K562 (cell line): ENCODE measurements around the gene FADS1. TPM values are rescaled to one million over a fixed set of nuclear protein-coding genes. Genes with fewer than 3 reads are reported as not detected.
A peak's percentile ranks its signal among the peaks of the same experiment; 100 is the strongest.

Experiments used
- ARID2 ChIP-seq: fragments of 450-650 bp; IDR thresholded peaks from 2 replicates; pipeline ENCODE4 v1.6.1; 2017; ENCODE audit warnings: antibody characterized with exemption, mild to moderate bottlenecking
- BCOR ChIP-seq: fragments of 450-650 bp; IDR thresholded peaks from 2 replicates; pipeline ENCODE4 v1.6.1; 2016
- BRD4 ChIP-seq: fragments of 200-600 bp; sonication (generic); IDR thresholded peaks from 2 replicates; pipeline ENCODE4 v1.6.1; 2017; ENCODE audit warnings: inconsistent platforms
- BRD9 ChIP-seq: fragments of 450-650 bp; IDR thresholded peaks from 2 replicates; pipeline ENCODE4 v1.6.1; 2018; ENCODE audit warnings: low read depth; ENCODE audit not compliant: partially characterized antibody
- CBX1 ChIP-seq: sonication (generic); IDR thresholded peaks from 2 replicates; pipeline ENCODE4 v1.6.1; 2016; ENCODE audit warnings: antibody characterized with exemption, low read depth, mild to moderate bottlenecking
- DACH1 ChIP-seq: fragments of 450-650 bp; IDR thresholded peaks from 2 replicates; pipeline ENCODE4 v1.6.1; 2018; ENCODE audit not compliant: partially characterized antibody
- DIDO1 ChIP-seq: fragments of 450-650 bp; IDR thresholded peaks from 2 replicates; pipeline ENCODE4 v1.6.1; 2016; ENCODE audit warnings: low read depth, missing biosample characterization, missing genetic modification characterization
- DMBX1 ChIP-seq: fragments of 250-450 bp; sonication (Bioruptor Pico); IDR thresholded peaks from 2 replicates; pipeline ENCODE4 v1.8.0; 2022; ENCODE audit warnings: inconsistent platforms, mild to moderate bottlenecking, moderate library complexity, borderline replicate concordance
- FOS ChIP-seq: IDR thresholded peaks from 3 replicates; pipeline ENCODE4 v1.6.1; 2011; ENCODE audit not compliant: insufficient read length; ENCODE audit errors: extremely low read depth
- MAFG ChIP-seq: fragments of 450-650 bp; conservative IDR thresholded peaks from 2 replicates; pipeline ENCODE4 v1.6.1; 2016; ENCODE audit warnings: missing genetic modification characterization, missing compliant biosample characterization
- NCOA2 ChIP-seq, 2 experiments: fragments of 450-650 bp; IDR thresholded peaks; 2 replicates each; pipeline ENCODE4 v1.6.1; 2018; ENCODE audit warnings: mild to moderate bottlenecking in 2 of 2, moderate library complexity in 1 of 2; ENCODE audit not compliant: partially characterized antibody in 2 of 2
- PHF21A ChIP-seq: fragments of 450-650 bp; IDR thresholded peaks from 2 replicates; pipeline ENCODE4 v1.6.1; 2017; ENCODE audit warnings: low read depth, borderline replicate concordance
- RB1 ChIP-seq: fragments of 450-650 bp; IDR thresholded peaks from 2 replicates; pipeline ENCODE4 v1.6.1; 2017; ENCODE audit warnings: low read depth, mild to moderate bottlenecking
- SMC3 ChIP-seq: conservative IDR thresholded peaks from 2 replicates; pipeline ENCODE4 v1.6.1; 2011; ENCODE audit warnings: low read depth, low read length, improper control_type of control experiment; ENCODE audit not compliant: insufficient read depth
- SRSF3 ChIP-seq: fragments of 200-400 bp; formaldehyde crosslinking; IDR thresholded peaks from 2 replicates; pipeline ENCODE4 v1.6.1; 2016; ENCODE audit warnings: mild to moderate bottlenecking, low read length, moderate library complexity; ENCODE audit not compliant: insufficient read depth
- TGIF2 ChIP-seq: sonication (generic); formaldehyde crosslinking; IDR thresholded peaks from 2 replicates; pipeline ENCODE4 v1.8.1; 2022; ENCODE audit warnings: mild to moderate bottlenecking, missing genetic modification reagents, moderate library complexity
- ZBTB7A ChIP-seq: IDR thresholded peaks from 2 replicates; pipeline ENCODE4 v1.6.1; 2011; ENCODE audit warnings: low read depth, mild to moderate bottlenecking, low read length, moderate library complexity, borderline replicate concordance; ENCODE audit not compliant: control insufficient read depth
- ZFP1 ChIP-seq: fragments of 450-650 bp; formaldehyde crosslinking; IDR thresholded peaks from 2 replicates; pipeline ENCODE4 v1.4.0; 2020; ENCODE audit warnings: mild to moderate bottlenecking, mixed read lengths
- ZFP36 ChIP-seq: fragments of 150-350 bp; IDR thresholded peaks from 2 replicates; pipeline ENCODE4 v1.6.1; 2018; ENCODE audit warnings: low read length, low read depth; ENCODE audit not compliant: partially characterized antibody
- ZNF146 ChIP-seq: IDR thresholded peaks from one replicate; pipeline ENCODE4 v1.6.1; 2018; ENCODE audit warnings: missing compliant biosample characterization; ENCODE audit not compliant: unreplicated experiment
- ZNF3 ChIP-seq: fragments of 250-450 bp; sonication (Bioruptor Pico); IDR thresholded peaks from 2 replicates; pipeline ENCODE4 v1.5.0; 2021; ENCODE audit warnings: mild to moderate bottlenecking, moderate library complexity
- ZNF57 ChIP-seq: fragments of 450-650 bp; formaldehyde crosslinking; IDR thresholded peaks from 2 replicates; pipeline ENCODE4 v1.4.0; 2020; ENCODE audit warnings: mild to moderate bottlenecking, moderate library complexity
- polyA plus RNA-seq, 8 experiments: library from polyadenylated mRNA; depleted of rRNA in 4 of 8; stranded (reverse) in 5 of 8; unstranded in 3 of 8; fragments of >200 nt; fragmentation: Nextera tagmentation in 2 of 8; fragmentation: Illumina TruSeq in 1 of 8; extraction: Ambion mirVana in 2 of 8; extraction: Trizol in 1 of 8; gene quantifications; 2 replicates each; pipeline versions ENCODE4 v1.2.1 to v1.2.3, GENCODE V29; 2011 to 2014; ENCODE audit warnings: inconsistent platforms in 1 of 8, missing spikeins in 1 of 8
- total RNA-seq, 7 experiments: library from RNA; depleted of rRNA in 6 of 7; stranded (reverse); fragments of >200 nt in 6 of 7; fragmentation: Illumina TruSeq in 2 of 7; extraction: Trizol in 2 of 7; gene quantifications; 2 replicates each; pipeline versions ENCODE4 v1.2.1 to v1.2.3, GENCODE V29; 2011 to 2021; ENCODE audit warnings: low replicate concordance in 1 of 7
- TF ChIP-seq, protein P1 (sequence below), 2 experiments: IDR thresholded peaks; 2 replicates each; pipeline ENCODE4 v1.6.1; 2011; ENCODE audit warnings: borderline replicate concordance in 1 of 2, control low read depth in 1 of 2, low read depth in 1 of 2, low read length in 1 of 2, mild to moderate bottlenecking in 1 of 2, mixed read lengths in 1 of 2, moderate library complexity in 1 of 2; ENCODE audit not compliant: insufficient read depth in 1 of 2, insufficient read length in 1 of 2, poor library complexity in 1 of 2, severe bottlenecking in 1 of 2; ENCODE audit errors: extremely low read depth in 1 of 2
- TF ChIP-seq, protein P2 (sequence below): IDR thresholded peaks from 3 replicates; pipeline ENCODE4 v1.6.1; 2011; ENCODE audit warnings: borderline replicate concordance, mild to moderate bottlenecking, moderate library complexity; ENCODE audit not compliant: insufficient read length; ENCODE audit errors: extremely low read depth
- TF ChIP-seq, protein P3 (sequence below): fragments of 250-450 bp; sonication (Bioruptor Pico); IDR thresholded peaks from 2 replicates; pipeline ENCODE4 v1.8.0; 2022; ENCODE audit warnings: inconsistent platforms

The FADS1 gene
- total and polyA plus RNA-seq, 9 of the 15 experiments (the other 6 are each of a cell fraction or from before 2014, with no cell fraction given): 110 to 864 (median 364) TPM

DNA sequence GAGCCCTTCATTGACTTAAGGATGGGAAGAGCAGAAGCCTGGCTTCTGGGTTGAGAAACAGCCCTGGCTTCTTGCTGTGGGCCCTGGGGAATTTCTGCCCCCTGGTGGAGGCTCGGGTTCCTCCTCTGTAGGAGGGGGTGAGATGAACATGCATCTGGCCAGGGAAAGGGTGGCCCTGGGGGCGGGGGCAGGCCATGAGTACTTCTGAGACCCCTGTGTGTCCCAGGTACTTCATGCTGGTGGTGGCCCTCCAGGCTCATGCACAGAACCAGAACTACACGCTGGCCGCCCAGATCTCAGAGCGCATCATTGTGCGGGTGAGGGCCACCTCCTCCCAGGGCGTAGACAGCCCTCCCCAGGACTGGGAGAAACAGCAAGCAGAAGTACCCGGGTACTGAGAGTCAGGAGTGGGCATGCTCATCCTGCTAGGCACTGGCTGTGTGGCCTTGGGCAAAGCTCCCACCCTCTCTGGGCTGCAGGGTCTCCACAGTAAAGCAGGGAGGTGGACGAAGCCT, 40.2 kb downstream of the FADS1 start (continued):
- TF ChIP-seq BRD9: no peak
- TF ChIP-seq CBX1: 0 out of 2 replicates have a peak, but pooled peaks have one; percentile 14
- TF ChIP-seq, protein P1, sequence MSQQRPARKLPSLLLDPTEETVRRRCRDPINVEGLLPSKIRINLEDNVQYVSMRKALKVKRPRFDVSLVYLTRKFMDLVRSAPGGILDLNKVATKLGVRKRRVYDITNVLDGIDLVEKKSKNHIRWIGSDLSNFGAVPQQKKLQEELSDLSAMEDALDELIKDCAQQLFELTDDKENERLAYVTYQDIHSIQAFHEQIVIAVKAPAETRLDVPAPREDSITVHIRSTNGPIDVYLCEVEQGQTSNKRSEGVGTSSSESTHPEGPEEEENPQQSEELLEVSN (IDR thresholded peaks at IDR 0.05; ENCODE audit: borderline replicate concordance in 1 of 2, extremely low read depth in 1 of 2, insufficient read depth in 1 of 2, insufficient read length in 1 of 2, low read depth in 1 of 2, low read length in 1 of 2, poor library complexity in 1 of 2, severe bottlenecking in 1 of 2): no peak
- TF ChIP-seq SMC3: peak; percentile 89
- peak; percentile 58 for TF ChIP-seq ZFP36
- TF ChIP-seq ZNF146 (CRISPR knock-in tag): no peak
- 0 out of 2 replicates have a peak, but pooled peaks have one; percentile 37 for TF ChIP-seq ARID2
- no peak for TF ChIP-seq BRD4
- 0 out of 2 replicates have a peak, but pooled peaks have one; percentile 19 for TF ChIP-seq RB1
- no peak for TF ChIP-seq TGIF2 (CRISPR knock-in tag)
- no peak for TF ChIP-seq MAFG (tag)
- no peak for TF ChIP-seq SRSF3
- no peak for TF ChIP-seq ZFP1
- peak; percentile 16 for TF ChIP-seq DACH1
- no peak for TF ChIP-seq DIDO1 (tag)
- no peak for TF ChIP-seq ZNF3
- no peak for TF ChIP-seq FOS
- no peak for TF ChIP-seq ZNF57 (CRISPR knock-in tag)
- TF ChIP-seq, protein P2, sequence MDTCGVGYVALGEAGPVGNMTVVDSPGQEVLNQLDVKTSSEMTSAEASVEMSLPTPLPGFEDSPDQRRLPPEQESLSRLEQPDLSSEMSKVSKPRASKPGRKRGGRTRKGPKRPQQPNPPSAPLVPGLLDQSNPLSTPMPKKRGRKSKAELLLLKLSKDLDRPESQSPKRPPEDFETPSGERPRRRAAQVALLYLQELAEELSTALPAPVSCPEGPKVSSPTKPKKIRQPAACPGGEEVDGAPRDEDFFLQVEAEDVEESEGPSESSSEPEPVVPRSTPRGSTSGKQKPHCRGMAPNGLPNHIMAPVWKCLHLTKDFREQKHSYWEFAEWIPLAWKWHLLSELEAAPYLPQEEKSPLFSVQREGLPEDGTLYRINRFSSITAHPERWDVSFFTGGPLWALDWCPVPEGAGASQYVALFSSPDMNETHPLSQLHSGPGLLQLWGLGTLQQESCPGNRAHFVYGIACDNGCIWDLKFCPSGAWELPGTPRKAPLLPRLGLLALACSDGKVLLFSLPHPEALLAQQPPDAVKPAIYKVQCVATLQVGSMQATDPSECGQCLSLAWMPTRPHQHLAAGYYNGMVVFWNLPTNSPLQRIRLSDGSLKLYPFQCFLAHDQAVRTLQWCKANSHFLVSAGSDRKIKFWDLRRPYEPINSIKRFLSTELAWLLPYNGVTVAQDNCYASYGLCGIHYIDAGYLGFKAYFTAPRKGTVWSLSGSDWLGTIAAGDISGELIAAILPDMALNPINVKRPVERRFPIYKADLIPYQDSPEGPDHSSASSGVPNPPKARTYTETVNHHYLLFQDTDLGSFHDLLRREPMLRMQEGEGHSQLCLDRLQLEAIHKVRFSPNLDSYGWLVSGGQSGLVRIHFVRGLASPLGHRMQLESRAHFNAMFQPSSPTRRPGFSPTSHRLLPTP: no peak
- TF ChIP-seq DMBX1 (CRISPR knock-in tag): no peak
- no peak for TF ChIP-seq NCOA2 (IDR thresholded peaks at IDR 0.05; ENCODE audit: partially characterized antibody in 2 of 2)
- no peak for TF ChIP-seq PHF21A
- peak; percentile 42; the same call in 1 of the 2 replicates for TF ChIP-seq BCOR
- TF ChIP-seq ZBTB7A: peak; percentile 69; the same call in 1 of the 2 replicates
- TF ChIP-seq, protein P3, sequence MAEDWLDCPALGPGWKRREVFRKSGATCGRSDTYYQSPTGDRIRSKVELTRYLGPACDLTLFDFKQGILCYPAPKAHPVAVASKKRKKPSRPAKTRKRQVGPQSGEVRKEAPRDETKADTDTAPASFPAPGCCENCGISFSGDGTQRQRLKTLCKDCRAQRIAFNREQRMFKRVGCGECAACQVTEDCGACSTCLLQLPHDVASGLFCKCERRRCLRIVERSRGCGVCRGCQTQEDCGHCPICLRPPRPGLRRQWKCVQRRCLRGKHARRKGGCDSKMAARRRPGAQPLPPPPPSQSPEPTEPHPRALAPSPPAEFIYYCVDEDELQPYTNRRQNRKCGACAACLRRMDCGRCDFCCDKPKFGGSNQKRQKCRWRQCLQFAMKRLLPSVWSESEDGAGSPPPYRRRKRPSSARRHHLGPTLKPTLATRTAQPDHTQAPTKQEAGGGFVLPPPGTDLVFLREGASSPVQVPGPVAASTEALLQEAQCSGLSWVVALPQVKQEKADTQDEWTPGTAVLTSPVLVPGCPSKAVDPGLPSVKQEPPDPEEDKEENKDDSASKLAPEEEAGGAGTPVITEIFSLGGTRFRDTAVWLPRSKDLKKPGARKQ: no peak
